Measurements from ENCODE around the gene ROR2.

ROR2 gene

DNA sequence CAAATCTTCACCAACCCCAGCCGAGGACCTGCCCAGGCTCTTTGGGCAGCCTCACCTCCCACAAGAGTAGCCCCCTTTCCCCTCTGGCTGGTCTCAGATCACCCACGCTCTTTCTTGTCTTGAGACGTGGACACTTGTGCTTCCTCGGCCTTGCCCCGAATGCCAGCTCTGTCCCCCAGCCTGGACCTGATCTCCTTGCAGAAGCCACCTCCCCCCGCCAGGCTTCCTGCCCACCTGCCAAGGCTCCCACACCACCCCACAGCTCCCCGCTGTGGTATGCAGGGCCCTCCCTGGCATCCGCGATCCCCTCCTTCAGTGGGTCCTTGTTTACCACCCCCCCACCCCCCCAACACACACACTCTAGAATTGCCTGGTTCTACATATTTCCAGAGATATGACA is 133.7 kb downstream of the ROR2 start:
- TF ChIP-seq CTCF (IDR thresholded peaks at IDR 0.05; ENCODE audit: borderline replicate concordance, insufficient read depth, low read depth, low read length), result no peak
- H3K4me3 ChIP-seq (ENCODE audit: low read depth, low read length), result no peak overlapping the region

GRCh38 chr9:91815896-91816295 is 134.1 kb downstream of the ROR2 start:
- no peak overlapping the region for H3K4me3 ChIP-seq (ENCODE audit: low read depth, low read length)
- TF ChIP-seq CTCF (IDR thresholded peaks at IDR 0.05; ENCODE audit: borderline replicate concordance, insufficient read depth, low read depth, low read length), result no peak

- TF ChIP-seq CTCF (IDR thresholded peaks at IDR 0.05; ENCODE audit: borderline replicate concordance, insufficient read depth, low read depth, low read length), result no peak
- H3K4me3 ChIP-seq (ENCODE audit: low read depth, low read length), result no peak overlapping the region
Measured at GRCh38 chr9:91814753-91815152, 135.3 kb downstream of the ROR2 start.

DNA sequence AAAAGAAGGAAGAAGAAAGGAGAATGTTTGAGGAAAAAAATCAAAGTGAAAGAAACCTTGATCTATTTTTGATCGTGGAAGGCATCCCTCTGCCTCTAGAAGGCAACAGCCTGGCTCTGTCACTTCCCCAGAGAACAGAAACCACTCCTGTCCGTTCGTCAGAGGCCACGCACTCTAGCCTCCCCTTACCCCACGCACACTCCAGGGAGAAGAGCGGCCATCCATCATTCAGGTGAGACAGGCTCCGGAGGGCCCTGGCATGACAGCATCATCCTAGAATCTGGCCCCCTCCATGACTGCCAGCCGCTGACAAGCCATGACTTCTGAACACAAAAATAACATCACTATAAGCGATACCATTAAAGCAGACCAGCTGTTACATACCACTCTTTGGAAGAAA is 135.8 kb downstream of the ROR2 start:
- no peak for TF ChIP-seq CTCF (IDR thresholded peaks at IDR 0.05; ENCODE audit: borderline replicate concordance, insufficient read depth, low read depth, low read length)
- no peak overlapping the region for H3K4me3 ChIP-seq (ENCODE audit: low read depth, low read length)

- TF ChIP-seq CTCF (IDR thresholded peaks at IDR 0.05; ENCODE audit: borderline replicate concordance, insufficient read depth, low read depth, low read length), result no peak
- H3K4me3 ChIP-seq (ENCODE audit: low read depth, low read length), result no peak overlapping the region
Measured at GRCh38 chr9:91813176-91813795, 136.7 kb downstream of the ROR2 start.

GRCh38 chr9:91812191-91812590 is 137.8 kb downstream of the ROR2 start:
- H3K4me3 ChIP-seq (ENCODE audit: low read depth, low read length), result no peak overlapping the region
- no peak for TF ChIP-seq CTCF (IDR thresholded peaks at IDR 0.05; ENCODE audit: borderline replicate concordance, insufficient read depth, low read depth, low read length)

DNA sequence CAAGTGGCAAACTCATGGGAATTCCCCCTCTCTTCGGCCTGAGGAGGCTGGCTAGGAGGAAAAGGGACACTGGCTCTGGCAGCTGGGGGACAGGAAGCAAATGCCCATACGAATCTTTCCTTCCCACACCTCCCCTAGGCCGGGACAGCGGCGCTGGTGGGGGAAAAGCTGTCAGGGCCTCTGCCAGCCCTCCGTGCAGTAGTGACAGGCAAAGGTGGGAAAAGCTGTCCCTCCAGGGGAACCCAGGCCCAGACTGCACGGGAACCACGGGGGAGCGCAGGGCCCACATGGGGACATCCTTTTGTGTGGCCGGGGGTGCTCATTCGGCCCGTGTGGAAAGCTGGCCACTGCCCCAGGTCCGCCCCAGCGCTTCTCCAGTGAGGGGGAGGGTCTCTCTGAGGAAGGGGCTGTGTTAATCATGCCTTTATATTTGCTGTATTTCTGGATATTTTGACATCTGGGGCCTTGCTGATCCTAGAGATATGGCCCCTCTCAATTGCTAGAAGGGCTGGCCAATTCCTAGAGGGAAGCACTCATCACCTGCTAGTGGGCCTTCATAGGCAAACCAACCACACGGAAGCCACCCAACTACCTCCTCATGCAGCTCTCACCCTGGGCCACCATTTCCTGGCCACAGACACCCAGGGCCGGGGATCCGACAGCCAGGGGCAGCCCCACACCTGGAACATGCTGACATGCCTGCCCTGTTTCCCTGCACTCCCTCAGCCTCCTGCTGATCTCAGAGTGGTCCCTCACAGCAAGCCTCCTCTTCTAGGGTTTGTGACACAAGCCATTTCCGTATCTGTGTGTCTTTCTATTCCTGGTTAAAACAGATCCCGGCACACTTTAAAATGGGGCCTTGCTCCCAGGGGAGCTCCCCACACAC is 138.8 kb downstream of the ROR2 start:
- no peak overlapping the region for H3K4me3 ChIP-seq (ENCODE audit: low read depth, low read length)
- no peak for TF ChIP-seq CTCF (IDR thresholded peaks at IDR 0.05; ENCODE audit: borderline replicate concordance, insufficient read depth, low read depth, low read length)

Measured in GM12875 (cell line).